Activated CD8-positive, alpha-beta memory T cell treated with anti-CD3 and anti-CD28 coated beads, Interleukin-2, amount 50 U/mL, for 1 hour (primary cell): Measurements from ENCODE around the gene SCMH1.

Experiments
- DNase-seq: peaks from one replicate; pipeline ENCODE4 v3.0.0-alpha.2; 2020; ENCODE audit errors: extremely low read depth

Gene SCMH1

DNA sequence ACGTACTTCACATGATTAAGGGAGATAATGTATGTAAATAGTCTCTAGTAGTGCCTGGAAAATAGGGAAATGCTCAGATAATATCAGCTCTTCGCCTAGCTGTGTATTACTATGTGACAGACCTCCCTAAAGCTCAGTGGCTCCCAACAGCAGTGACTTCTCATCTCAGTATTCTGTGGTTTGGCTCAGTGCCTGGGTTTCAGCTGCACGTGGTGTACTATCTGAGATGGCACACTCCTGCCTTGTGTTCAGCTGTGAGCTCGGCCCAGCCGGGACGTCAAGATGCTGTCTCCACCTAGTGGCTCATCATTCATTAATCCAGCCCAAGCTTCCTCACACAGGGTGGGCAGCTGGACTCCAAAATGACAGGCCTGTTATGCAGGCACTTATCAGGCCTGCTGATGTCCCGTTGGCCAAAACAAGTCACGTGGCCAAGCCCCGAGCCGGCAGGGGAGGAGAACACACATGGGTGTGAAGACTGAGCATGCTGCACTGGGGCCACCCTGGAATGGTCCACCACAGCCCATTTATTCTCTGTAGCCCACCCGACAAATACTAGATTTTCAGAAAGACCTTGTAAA lies 238.4 kb downstream of the SCMH1 start:
- DNase-seq = peak; percentile 78

DNA sequence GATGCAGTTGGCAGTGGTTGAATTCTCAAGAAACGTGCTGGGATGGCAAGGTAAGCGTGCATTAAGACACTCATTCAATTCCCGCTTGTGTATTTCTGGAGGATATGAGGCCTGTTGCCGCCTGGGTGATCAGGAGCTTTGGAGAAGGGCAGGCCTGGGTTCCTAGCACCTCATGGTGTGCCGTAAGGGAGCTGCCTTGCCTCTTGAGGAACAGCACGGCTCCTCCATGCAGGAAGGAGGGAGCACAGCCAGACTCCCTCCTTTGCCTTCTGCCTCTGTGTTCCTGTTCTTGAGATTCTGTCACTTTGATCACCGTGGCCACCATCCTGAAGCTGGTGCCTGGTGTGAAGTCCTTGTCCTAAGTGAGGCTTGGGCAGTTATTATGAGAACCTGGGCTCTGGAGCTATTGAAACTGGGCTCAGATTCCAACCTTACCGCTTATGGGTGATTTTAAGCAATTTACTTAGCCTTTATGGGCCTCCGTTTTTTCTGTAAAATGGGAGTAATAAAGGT lies 238.9 kb downstream of the SCMH1 start:
- no peak for DNase-seq

GRCh38 chr1:40998668-40999067 lies 243.4 kb downstream of the SCMH1 start:
- no peak for DNase-seq

DNA sequence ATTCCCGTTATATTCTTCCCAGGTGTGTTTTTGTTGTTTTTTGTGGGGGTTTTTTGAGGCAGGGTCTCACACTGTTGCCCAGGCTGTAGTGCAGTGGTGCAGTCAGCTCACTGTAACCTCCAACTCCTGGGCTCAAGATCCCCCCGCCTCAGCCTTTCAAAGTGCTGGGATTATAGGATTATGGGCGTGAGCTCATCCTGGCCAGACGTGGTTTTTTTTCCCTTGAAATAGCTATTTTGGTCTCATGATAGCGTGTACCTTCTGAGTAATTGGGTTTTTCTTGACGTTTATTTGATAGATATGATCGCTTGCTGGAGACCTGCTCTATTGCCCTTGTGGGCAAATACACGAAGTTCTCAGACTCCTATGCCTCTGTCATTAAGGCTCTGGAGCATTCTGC lies 245.0 kb downstream of the SCMH1 start:
- DNase-seq = no peak

GRCh38 chr1:40989066-40989465 lies 253.0 kb downstream of the SCMH1 start:
- no peak for DNase-seq

- no peak for DNase-seq
These were observed 253.8 kb downstream of the SCMH1 start for GRCh38 chr1:40988280-40988679.

DNA sequence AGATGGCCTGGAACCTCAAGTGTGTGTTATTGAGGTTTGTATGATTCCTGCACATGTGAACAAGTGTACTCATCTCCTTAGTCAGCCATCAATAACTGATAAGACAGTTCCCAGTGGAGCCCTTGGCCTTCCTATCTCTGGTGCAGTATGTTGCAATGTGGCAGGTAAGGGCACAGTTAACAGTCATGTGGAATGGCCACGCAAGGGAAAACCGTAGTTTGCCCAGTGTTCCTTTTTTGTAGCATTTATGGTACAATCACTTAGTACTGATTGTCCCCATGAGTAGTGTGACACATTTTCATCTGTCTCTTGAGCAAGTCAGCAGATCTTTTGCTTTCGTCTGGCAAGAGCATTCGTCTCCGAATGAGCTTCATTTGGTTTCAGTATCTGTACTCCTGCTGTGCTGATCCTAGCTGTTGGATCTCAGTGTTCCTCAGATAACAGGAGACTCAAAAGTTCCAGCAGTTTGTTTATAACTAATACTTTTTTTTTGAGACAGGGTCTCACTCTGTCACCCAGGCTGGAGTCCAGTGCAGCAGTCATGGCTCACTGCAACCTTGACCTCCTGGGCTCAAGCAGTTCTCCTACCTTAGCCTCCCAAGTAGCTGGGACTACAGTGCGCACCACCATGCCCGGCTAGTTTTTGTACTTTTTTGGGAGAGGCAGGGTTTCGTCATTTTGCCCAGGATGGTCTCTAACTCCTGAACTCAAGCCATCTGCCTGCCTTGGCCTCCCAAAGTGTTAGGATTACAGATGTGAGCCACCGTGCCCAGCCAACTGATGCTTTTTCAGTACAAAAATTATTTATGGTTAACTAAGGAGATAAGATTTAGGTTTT lies 254.4 kb downstream of the SCMH1 start:
- DNase-seq = no peak

GRCh38 chr1:40986956-40987355 lies 255.2 kb downstream of the SCMH1 start:
- DNase-seq = no peak

- DNase-seq = no peak
These were observed 255.8 kb downstream of the SCMH1 start for GRCh38 chr1:40986328-40986783.

DNA sequence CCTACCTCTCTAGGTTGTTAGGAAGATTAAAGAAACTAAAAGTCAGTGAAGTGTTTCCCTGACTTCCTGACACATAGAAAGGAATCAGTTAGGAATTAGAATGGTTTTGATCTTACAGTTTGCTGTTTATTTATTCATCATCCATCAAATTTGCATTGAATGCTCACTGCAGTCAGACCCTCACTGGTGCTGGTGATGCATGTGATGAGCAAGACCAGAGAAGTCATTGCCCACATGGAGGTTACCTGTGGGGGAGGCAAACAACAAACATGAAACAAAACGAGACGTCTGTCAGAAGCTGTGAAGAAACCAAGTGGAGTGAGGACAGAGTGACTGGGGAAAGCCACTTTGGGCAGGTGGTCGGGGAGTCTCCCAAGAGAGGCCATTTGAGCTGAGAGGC lies 256.2 kb downstream of the SCMH1 start:
- no peak for DNase-seq

DNA sequence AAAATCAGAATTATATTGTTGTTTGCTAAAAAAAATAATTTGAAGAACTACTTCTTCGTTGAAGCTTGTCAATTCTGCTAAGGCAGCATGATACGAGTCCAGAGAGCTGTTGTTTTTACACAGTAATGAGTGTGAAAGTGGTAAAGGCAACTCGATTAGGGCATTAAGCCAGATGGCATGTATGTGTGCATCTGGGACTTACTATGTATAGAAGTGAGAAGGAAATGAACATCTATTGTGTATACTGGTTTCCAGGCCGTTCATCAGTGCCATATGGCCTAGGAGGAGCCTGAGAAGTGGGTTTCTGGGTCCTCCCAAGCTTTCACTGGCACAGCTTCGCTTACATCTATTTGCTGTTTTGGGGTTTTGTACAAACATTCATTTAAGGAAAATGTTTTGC lies 256.9 kb downstream of the SCMH1 start:
- DNase-seq = no peak

- DNase-seq = no peak
These were observed 257.6 kb downstream of the SCMH1 start for GRCh38 chr1:40984531-40984930.

DNA sequence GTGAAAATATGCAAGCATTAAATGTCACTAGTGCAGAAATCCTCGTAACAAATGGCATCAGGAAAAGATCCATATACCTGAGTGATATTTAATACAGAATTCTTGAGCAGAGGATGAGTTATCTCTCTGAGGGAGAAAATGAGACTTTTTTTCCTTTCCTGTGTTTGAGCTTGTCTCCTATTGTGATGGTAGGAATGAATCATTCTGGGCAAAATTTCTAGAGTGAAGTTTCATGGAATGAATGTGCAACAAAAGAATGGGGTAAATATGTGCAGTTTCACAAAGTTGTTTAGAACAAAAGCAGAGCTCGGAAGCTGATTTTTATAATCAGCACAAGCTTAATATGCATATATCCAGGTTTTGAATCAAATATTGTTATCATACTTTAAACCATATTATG lies 258.0 kb downstream of the SCMH1 start:
- no peak for DNase-seq

DNA sequence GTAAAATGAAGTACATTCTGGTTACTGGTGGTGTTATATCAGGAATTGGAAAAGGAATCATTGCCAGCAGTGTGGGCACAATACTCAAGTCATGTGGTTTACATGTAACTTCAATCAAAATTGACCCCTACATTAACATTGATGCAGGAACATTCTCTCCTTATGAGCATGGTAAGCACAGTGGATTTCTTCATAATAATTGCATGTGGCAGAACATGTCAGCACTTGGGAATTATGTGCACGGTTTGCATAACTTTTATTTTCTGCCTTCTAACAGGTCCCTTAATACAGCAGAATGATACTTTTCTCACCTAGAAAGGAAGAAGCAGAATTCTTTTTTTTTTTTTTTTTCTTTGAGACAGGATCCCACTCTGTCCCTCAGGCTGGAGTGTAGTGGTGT lies 258.8 kb downstream of the SCMH1 start:
- DNase-seq = no peak

DNA sequence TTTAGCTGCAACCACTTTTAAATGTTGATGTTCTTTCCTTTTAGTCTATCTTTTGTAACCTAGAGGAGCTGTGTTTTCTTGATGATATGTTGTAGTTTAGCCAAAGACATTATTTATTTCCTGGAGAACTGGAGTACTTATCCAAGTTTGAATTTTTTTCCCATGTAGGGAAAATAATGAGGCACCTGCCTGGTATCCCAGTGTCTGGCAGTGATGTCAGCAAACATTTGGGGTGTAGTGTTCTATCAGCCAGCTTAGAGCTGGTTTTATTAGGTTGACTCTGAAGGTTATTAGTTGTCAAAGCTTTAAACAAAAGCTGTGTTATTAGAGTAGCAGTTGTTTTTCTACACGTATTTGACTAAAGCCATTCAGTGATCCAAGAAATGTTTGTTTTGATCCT lies 259.4 kb downstream of the SCMH1 start:
- DNase-seq = no peak

GRCh38 chr1:40981691-40982448 lies 260.2 kb downstream of the SCMH1 start:
- DNase-seq = no peak

DNA sequence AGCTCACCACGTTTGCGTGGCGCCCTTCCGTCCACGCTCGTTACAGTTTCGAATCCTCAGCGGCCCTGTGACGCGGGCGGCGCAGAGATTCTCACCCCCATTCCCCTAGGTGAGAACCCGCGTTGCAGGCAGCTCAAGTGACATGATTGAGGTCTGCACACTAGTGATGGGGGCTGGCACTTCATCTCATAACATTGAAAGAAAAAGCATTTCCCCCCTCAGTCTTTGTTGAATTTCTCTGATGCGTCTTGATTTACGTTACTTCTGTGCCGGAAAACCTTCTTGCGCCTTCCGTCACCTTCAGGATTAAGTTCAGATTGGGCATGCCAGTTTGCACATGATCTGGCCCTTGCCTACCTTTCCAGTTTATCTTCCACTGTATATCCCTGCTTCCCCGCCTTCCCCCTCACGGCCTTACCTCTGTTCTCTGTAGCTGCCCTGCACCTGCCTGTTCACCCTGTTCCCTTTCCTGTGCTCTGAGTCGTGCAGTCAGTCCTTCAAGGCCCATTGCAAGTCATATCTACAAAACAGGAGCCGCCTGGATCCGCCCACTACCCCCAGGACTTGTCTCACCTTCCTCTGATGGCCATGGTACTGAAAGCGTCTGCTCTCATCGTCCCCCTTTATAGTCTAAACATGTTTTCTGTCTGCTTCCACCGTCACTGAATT lies 261.5 kb downstream of the SCMH1 start:
- no peak for DNase-seq

DNA sequence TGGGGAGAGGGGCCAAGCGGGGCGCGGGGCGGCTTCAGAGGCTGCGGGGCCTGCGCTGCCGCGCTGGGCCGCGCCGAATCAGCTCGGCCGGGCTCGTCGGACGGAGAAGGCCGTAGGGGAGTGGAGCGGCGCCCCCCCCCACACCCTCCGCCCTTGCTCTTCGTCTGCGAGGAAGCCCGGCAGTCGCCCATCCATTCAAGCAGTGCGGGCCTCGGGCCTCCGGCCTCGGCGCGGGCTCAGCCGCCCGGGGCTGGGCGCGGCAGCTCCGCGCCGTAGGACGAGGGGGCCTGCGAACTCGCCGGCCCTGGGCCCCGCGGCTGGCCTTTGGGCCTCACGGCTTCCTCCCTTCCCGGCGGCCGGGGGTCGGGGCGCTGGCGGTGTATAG lies 262.0 kb downstream of the SCMH1 start:
- no peak for DNase-seq

DNA sequence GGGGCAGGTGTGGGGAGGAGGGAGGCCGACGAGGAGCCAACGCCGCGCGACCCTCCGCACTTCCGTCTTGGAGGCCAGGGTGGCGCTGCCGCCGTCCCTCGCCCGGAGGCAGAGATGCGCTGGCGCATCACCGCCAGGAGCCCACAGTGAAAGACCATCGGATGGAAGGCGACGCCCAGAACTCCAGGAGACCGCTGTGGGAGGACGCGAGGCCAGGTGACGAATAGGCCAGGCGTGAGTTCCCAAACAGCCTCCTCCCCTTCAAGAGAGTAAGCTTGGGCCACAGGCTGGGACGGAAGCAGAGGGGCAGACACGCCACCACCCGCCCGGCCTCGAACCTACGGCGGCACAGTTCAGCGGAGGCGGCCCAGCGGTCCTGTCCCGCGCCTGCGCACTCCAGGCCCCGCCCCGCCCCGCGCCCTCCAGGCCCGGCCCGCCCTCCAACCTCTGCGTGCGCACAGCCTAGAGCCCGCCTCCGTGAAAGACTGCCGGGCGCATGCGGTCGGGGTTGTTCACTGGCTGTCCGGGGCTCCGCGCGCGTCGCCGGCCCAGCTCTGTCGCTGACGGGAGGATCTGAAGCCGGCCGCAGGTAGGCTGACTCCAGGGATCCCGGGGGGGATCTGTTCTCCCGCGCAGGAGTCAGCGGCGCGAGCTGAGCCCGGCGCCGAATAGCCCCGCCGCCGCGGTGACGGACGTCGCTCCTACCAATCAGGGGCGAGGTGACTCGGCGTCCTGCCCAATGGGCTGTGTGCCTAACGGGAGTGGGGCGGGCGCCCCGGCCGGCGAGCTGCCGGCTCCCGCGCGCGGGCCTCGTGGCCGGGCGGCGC lies 262.7 kb downstream of the SCMH1 start, which contains the start of gene CTPS1:
CTPS1 (plus strand) TSS at position 456 of the 827 bp plus-strand sequence. CDS start 3,595 bp downstream, outside the sequence.
- DNase-seq = peak; percentile 80

DNA sequence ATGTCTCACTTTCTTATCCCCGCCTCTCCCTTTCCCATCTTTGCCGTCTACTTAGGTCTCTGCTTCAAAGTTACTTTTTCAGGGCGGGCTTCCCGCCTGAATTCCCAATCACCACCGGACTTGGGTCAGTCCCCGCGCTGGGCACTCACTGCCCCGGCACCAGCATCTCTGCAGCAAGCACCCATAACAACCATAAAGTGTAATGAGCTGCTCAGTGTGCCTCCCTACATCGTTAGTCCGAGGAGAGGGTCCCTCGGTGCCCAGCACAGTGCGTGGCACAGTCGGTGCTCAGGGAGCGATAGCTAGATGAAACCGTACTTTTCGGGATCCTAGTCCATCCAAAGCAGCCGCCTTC lies 263.2 kb downstream of the SCMH1 start:
- DNase-seq = no peak

GRCh38 chr1:40977716-40978115 lies 264.4 kb downstream of the SCMH1 start:
- no peak for DNase-seq
